Neuron (in vitro differentiated cells): ENCODE measurements around the gene FBXO28.

Experiments used
- H2AFZ ChIP-seq: one replicate; pipeline ENCODE4 v1.6.1; 2013; ENCODE audit warnings: low read depth, mild to moderate bottlenecking, inconsistent platforms, low read length, moderate library complexity
- H3K27me3 ChIP-seq: one replicate; pipeline ENCODE4 v1.6.1; 2013; ENCODE audit warnings: low read length; ENCODE audit not compliant: insufficient read depth
- H3K36me3 ChIP-seq: one replicate; pipeline ENCODE4 v1.6.1; 2013; ENCODE audit warnings: low read length; ENCODE audit not compliant: insufficient read depth
- H3K4me1 ChIP-seq: one replicate; pipeline ENCODE4 v1.6.1; 2013; ENCODE audit warnings: low read length; ENCODE audit not compliant: insufficient read depth
- H3K4me3 ChIP-seq: 2 replicates; pipeline ENCODE4 v1.5.1; 2013; ENCODE audit warnings: mild to moderate bottlenecking, low read length, moderate library complexity
- H3K9me3 ChIP-seq: one replicate; pipeline ENCODE4 v1.6.1; 2013; ENCODE audit warnings: low read length

FBXO28 gene

DNA sequence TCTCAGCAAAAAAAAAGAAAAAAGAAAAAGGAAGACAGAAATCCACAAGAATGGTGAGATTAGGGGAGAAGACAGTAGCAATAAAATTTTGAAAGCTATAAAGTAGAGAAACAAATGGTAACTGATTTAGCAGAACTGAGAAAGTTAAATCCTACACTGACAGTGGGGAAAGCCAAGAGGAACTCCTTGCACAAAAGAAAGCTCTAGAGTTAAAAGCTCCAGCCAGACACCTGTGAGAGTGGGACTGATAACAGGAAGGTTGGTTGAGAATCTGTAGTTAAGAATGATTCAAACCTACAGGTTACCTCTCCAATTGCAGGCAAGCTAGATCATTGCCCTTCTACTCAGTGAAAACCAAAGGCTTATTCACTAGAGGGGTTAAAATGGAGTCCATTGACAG lies 23.6 kb downstream of the FBXO28 start:
- Histone ChIP-seq H3K27me3 (no peaks in the 10 kb centered on the region), H2AFZ (no peak overlapping the region), H3K4me3 (no peak overlapping the region), H3K9me3 (no peaks in the 10 kb centered on the region), H3K4me1 (no peaks in the 10 kb centered on the region), H3K36me3 (peaks cover 62% of the 10 kb centered on the region)

DNA sequence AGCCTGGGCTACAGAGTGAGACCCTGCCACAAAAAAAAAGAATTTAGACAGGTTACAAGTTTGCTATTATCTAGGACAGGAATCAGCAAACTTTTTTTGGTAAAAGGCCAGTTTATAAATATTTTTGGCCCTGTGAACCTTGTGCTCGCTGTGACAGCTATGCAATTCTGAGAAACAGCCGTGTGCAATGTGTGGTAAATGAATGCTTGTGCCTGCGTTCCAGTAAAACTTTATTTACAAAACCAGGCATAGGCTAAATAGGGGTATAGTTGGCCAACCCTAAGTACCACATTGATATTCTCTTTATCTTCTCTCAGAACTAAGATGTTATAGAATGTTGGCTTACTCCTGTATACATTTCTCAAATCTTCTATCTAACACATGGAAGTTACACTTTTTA lies 24.3 kb downstream of the FBXO28 start:
- peaks cover under 1% of the 10 kb centered on the region for H3K9me3 ChIP-seq
- H2AFZ ChIP-seq = no peak overlapping the region
- H3K27me3 ChIP-seq = no peaks in the 10 kb centered on the region
- peaks cover 58% of the 10 kb centered on the region for H3K36me3 ChIP-seq
- no peak overlapping the region for H3K4me3 ChIP-seq
- H3K4me1 ChIP-seq = no peaks in the 10 kb centered on the region

DNA sequence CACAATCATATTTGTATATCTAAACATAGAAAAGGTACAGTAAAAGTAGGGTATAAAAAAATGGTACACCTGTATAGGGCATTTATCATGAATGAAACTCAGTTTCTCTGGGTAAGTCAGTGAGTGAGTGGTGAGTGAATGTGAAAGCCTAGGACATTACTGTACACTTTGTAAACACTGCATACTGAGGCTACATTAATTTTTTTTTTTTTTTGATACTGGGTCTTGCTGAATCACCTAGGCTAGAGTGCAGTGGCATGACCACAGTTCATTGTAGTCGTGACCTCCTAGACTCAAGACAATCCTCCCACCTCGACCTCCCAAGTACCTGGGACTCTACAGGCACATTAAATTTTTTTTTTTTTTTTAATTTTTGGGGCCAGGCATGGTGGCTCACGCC lies 27.8 kb downstream of the FBXO28 start:
- Histone ChIP-seq H3K9me3 (peaks cover 1% of the 10 kb centered on the region), H2AFZ (no peak overlapping the region), H3K27me3 (no peaks in the 10 kb centered on the region), H3K4me3 (no peak overlapping the region), H3K4me1 (no peaks in the 10 kb centered on the region), H3K36me3 (peaks cover 41% of the 10 kb centered on the region)

DNA sequence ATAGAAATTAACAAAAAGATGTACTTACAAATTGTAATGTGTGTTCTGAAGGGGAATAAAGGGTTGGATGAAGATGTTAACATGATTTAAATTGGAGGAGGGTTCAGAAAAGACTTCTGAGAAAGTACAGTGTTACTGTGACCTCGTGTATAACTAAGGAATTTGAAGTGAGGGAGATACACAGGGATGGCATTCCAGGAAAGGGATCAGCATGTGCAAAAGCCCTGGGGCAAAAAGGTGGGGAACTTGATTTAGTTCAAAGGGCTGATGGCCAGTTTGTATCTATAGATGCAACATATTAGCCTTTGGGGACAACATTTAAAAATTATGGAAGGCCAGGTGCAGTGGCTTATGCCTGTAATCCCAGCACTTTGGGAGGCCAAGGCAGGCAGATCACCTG lies 35.8 kb downstream of the FBXO28 start:
- Histone ChIP-seq H3K36me3 (peaks cover 30% of the 10 kb centered on the region), H3K9me3 (no peaks in the 10 kb centered on the region), H2AFZ (no peak overlapping the region), H3K4me1 (no peaks in the 10 kb centered on the region), H3K27me3 (no peaks in the 10 kb centered on the region), H3K4me3 (no peak overlapping the region)

DNA sequence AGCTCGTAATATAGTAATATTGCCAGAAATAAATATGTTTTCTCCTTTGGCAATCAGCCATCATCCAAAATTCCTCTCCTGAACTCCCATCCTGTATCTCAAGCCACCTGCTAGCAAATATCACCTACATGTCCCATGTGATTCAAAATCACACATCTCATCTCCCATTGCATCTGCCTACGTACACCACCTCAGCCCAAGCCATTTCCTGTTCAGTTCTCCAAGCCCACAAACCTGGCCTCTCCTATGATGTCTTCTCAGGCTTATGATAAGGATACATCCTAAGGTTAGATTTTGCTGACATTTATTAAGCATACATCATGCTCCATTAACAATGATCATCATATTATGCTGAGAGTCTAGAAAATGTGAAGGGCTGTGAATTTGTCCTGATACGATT lies 37.2 kb downstream of the FBXO28 start:
- Histone ChIP-seq H3K9me3 (no peaks in the 10 kb centered on the region), H2AFZ (no peak overlapping the region), H3K4me1 (no peaks in the 10 kb centered on the region), H3K4me3 (no peak overlapping the region), H3K27me3 (no peaks in the 10 kb centered on the region), H3K36me3 (peaks cover 31% of the 10 kb centered on the region)

DNA sequence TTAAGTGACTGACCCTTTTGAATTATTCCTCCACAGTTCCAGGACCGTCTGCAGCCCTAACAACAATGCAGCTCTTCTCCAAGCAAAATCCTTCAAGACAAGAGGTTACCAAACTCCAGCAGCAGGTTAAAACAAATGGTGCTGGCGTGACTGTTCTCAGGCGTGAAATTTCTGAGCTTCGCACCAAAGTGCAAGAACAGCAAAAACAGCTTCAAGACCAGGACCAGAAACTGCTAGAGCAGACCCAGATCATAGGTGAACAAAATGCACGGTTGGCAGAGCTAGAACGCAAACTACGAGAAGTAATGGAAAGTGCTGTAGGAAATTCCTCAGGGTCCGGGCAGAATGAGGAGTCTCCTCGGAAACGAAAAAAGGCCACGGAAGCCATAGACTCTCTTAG lies 43.4 kb downstream of the FBXO28 start:
- Histone ChIP-seq H3K9me3 (no peaks in the 10 kb centered on the region), H3K4me1 (no peaks in the 10 kb centered on the region), H3K4me3 (no peak overlapping the region), H3K27me3 (no peaks in the 10 kb centered on the region), H3K36me3 (peaks cover 59% of the 10 kb centered on the region), H2AFZ (no peak overlapping the region)

DNA sequence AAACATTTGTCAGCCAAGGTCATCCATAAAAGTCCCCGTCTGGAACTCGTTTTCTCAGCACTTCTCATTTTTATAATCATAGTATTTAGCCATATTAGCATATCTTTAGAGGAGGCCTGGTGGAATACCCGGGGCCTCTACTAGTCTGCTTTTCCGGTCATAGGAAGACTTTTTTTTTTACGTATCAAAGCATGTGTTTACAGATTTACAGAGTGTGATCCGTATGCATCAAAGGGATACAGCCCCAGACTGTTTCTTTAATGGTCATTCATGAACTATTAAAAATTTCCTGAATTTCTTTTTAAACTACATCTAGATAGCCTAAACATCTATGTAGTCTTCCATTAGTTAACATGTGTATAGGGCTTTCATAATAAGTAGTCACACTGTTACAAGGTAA lies 45.6 kb downstream of the FBXO28 start:
- Histone ChIP-seq H3K36me3 (peaks cover 47% of the 10 kb centered on the region), H3K27me3 (no peaks in the 10 kb centered on the region), H3K4me1 (peaks cover 2% of the 10 kb centered on the region), H2AFZ (no peak overlapping the region), H3K4me3 (no peak overlapping the region), H3K9me3 (no peaks in the 10 kb centered on the region)

DNA sequence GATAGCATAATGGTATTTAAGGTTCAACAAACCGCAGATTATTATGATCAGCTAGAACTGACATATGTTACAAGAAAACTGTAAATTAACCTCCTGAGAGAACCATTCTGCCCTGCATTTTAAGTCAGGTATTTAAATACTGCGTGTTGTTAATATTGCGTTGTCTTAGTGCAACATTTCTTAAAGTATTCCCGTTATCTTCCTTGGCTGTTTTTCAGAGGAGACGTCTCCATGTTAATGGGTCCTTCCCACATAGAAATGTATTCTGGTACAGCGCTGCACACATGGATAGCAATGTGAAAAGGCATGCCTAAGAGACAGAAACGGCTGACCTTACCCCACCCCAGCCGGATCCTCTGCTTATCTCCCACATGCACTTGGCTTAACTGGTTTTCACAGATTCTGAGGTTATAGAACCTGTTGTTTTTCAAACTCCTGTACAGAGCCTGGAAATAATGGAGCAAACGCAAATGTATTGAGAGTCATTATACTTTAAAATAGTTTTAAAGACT lies 46.3 kb downstream of the FBXO28 start:
- peaks cover 2% of the 10 kb centered on the region for H3K4me1 ChIP-seq
- H3K36me3 ChIP-seq = peaks cover 47% of the 10 kb centered on the region

DNA sequence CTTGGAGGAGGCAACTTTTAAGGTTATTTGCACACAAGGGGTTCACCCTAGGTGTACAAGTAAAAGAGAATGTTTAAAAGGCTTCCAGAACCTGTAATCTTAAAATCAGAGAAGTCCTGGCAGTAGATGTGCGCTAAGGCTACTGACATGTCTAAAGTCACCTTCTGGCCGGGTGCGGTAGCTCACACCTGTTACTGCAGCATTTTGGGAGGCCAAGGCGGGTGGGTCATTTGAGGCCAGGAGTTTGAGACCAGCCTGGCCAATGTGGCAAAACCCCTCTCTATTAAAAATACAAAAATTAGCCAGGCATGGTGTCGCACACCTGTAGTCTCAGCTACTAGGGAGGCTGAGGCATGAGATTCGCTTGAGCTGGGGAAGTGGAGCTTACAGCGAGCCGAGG lies 48.9 kb downstream of the FBXO28 start:
- H3K4me3 ChIP-seq = no peak overlapping the region

More for the DNA sequence above, 46.3 kb downstream of the FBXO28 start:
- Histone ChIP-seq H3K27me3 (no peaks in the 10 kb centered on the region), H3K9me3 (no peaks in the 10 kb centered on the region), H2AFZ (no peak overlapping the region), H3K4me3 (no peak overlapping the region)

DNA sequence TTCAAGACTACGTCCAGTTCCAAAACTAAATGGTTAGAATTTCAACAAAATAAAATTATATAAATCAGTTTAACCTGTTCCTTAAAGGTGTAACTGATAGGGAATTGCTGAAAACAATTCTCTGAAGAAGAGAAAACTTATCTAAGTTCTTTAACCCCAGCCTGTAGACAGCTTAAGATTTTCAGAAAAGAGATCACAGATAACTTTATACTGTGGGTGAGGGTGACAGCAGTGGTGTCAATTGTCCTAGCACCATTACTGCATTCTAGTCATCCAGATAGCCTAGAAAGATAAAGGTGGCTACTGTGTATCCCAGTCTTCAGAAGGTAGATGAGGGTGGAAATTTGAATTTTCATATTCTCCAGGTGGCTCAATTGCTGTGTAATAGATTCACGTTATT lies 49.4 kb downstream of the FBXO28 start:
- peaks cover 2% of the 10 kb centered on the region for H3K4me1 ChIP-seq
- H3K9me3 ChIP-seq = no peaks in the 10 kb centered on the region

More for the DNA sequence above, 48.9 kb downstream of the FBXO28 start:
- Histone ChIP-seq H2AFZ (no peak overlapping the region), H3K27me3 (no peaks in the 10 kb centered on the region), H3K9me3 (no peaks in the 10 kb centered on the region), H3K4me1 (peaks cover 2% of the 10 kb centered on the region), H3K36me3 (peaks cover 31% of the 10 kb centered on the region)

DNA sequence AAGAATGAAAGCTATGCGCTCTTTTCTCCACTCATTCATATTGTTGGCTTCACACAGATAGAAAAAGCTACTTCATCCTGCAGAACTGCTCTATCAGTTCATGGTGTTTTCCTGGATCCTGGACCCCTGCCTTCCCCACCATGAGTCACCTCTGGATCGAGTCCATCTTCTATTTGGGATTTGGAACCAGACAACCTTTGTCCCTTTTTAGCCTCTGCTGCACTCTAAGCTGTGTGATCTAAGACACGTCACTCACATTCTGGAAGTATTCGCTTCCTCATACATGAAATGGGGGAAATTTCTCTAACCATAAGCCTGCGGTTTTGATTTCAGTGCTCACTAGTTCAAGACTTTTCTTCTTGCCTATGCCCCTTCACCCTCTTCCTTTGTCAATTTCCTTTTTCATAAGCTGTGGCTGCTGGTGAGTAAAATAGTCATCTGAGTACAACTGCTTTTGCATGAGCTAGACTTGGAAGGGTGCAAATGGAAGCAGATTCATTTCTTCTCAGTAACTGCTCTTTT lies 55.0 kb downstream of the FBXO28 start:
- Histone ChIP-seq H3K4me1 (peaks cover 2% of the 10 kb centered on the region), H3K4me3 (no peak overlapping the region), H3K27me3 (no peaks in the 10 kb centered on the region)

More for the DNA sequence above, 49.4 kb downstream of the FBXO28 start:
- Histone ChIP-seq H3K36me3 (peaks cover 26% of the 10 kb centered on the region), H2AFZ (no peak overlapping the region), H3K27me3 (no peaks in the 10 kb centered on the region), H3K4me3 (no peak overlapping the region)

DNA sequence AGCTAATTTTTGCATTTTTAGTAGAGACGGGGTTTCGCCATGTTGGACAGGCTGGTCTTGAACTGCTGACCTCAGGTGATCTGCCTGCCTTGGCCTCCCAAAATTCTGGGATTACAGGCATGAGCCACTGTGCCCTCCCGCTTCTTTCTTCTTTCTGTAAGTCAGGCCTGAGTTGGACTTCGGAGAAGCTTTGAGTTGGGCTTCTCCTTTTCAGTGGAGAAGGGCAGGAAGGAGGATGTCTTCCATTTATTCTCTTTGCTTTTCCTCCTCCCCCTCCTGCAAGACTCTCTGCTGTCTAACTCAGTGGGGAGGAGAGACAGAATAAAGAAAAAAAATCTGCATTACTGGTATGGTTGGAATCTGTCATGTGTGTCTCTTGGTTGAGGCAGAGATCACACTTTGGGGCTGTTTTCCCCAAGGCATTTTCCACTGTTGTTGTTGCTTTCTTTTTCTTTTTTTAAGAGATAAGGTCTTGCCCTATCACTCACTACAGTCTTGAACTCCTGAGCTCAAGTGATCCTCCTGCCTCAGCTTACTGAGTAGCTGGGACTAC lies 55.9 kb downstream of the FBXO28 start:
- Histone ChIP-seq H2AFZ (no peak overlapping the region), H3K4me3 (no peak overlapping the region), H3K27me3 (no peaks in the 10 kb centered on the region), H3K9me3 (no peaks in the 10 kb centered on the region), H3K4me1 (no peaks in the 10 kb centered on the region), H3K36me3 (no peaks in the 10 kb centered on the region)

More for the DNA sequence above, 55.0 kb downstream of the FBXO28 start:
- no peaks in the 10 kb centered on the region for H3K9me3 ChIP-seq
- H3K36me3 ChIP-seq = no peaks in the 10 kb centered on the region
- no peak overlapping the region for H2AFZ ChIP-seq

DNA sequence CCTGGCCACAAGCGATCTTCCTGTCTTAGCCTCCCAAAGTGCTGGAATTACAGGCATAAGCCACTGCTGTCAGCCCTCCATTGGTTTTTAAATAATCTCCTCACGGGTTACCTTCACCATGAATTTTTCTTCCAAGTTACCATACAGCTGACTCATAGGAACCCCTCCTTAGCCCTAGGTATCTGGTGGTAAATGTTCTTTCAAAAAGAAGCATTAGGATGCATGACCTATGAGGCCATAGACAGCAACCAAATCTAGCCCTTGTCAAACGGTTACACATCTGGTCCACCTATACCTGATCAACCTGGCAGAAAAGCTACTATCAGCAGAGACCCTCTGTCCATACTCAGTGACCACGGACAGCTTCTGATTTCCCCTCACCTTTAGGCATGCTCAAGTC lies 56.4 kb downstream of the FBXO28 start:
- H3K4me3 ChIP-seq = no peak overlapping the region
- H3K9me3 ChIP-seq = no peaks in the 10 kb centered on the region

More for the DNA sequence above, 56.4 kb downstream of the FBXO28 start:
- Histone ChIP-seq H2AFZ (no peak overlapping the region), H3K36me3 (no peaks in the 10 kb centered on the region), H3K4me1 (no peaks in the 10 kb centered on the region), H3K27me3 (no peaks in the 10 kb centered on the region)
